GM21723 (cell line): ENCODE results near the gene RHOA.
"Not testable (repeated sequence)": the region's sequence is repeated elsewhere in the genome, so short reads cannot be mapped to it uniquely, and the experiment has no call there.

Experiments
- ATAC-seq: cut with Tn5 transposase; IDR thresholded peaks from one replicate; pipeline ENCODE4 v1.9.1; 2021; ENCODE audit warnings: mild to moderate bottlenecking, moderate library complexity; ENCODE audit not compliant: unreplicated experiment

The RHOA gene

GRCh38 chr3:49371946-49372345, 39.8 kb downstream of the RHOA start:
- ATAC-seq: no peak

- no peak for ATAC-seq
These were observed 41.0 kb downstream of the RHOA start for GRCh38 chr3:49370585-49371290.

- ATAC-seq: no peak
These were observed 49.2 kb downstream of the RHOA start for GRCh38 chr3:49362561-49362960.

GRCh38 chr3:49359623-49360022, 52.2 kb downstream of the RHOA start:
- no peak for ATAC-seq

GRCh38 chr3:49358884-49359225, 52.9 kb downstream of the RHOA start:
- ATAC-seq: no peak

- ATAC-seq: peak; percentile 91
These were observed 53.4 kb downstream of the RHOA start, which contains the start of gene GPX1 for GRCh38 chr3:49358217-49358883. GPX1 (minus strand) TSS chr3:49358353; CDS start chr3:49358278, 75 bp downstream.

GRCh38 chr3:49357443-49358216, 54.1 kb downstream of the RHOA start:
- ATAC-seq: peak; percentile 22

- not testable (repeated sequence) for ATAC-seq
These were observed 54.7 kb downstream of the RHOA start for GRCh38 chr3:49357095-49357442.

- no peak for ATAC-seq
These were observed 58.8 kb downstream of the RHOA start for GRCh38 chr3:49352890-49353421.

GRCh38 chr3:49352281-49352680, 59.5 kb downstream of the RHOA start:
- ATAC-seq: no peak

- ATAC-seq: no peak
These were observed 60.2 kb downstream of the RHOA start for GRCh38 chr3:49351521-49352011.

- no peak for ATAC-seq
These were observed 62.2 kb downstream of the RHOA start for GRCh38 chr3:49349348-49350114.

GRCh38 chr3:49348361-49348760, 63.4 kb downstream of the RHOA start:
- ATAC-seq: not testable (repeated sequence)

GRCh38 chr3:49346797-49347251, 65.0 kb downstream of the RHOA start:
- ATAC-seq: no peak

GRCh38 chr3:49343163-49343562, 68.6 kb downstream of the RHOA start:
- ATAC-seq: no peak

- ATAC-seq: no peak
These were observed 69.8 kb downstream of the RHOA start for GRCh38 chr3:49341996-49342395.

- ATAC-seq: peak; percentile 79
These were observed 71.6 kb downstream of the RHOA start, which contains the start of gene USP4 for GRCh38 chr3:49339941-49340800. USP4 (minus strand) TSS chr3:49340053; CDS start chr3:49340024, 29 bp downstream.

GRCh38 chr3:49339581-49339940, 72.2 kb downstream of the RHOA start:
- peak; percentile 16 for ATAC-seq

GRCh38 chr3:49333916-49334633, 77.7 kb downstream of the RHOA start:
- ATAC-seq: no peak
